ENCODE results near the gene SLC9A7. TPM values are rescaled to one million over a fixed set of nuclear protein-coding genes. Genes with fewer than 3 reads are reported as not detected.

SLC9A7 gene
- total RNA-seq, 1 donor from 2014 or later, result 3.5 TPM

GRCh38 chrX:46762963-46763362 is 4.0 kb upstream of the SLC9A7 start:
- Histone ChIP-seq H3K9me3 (ENCODE audit: low read depth) (no peaks in the 10 kb centered on the region), H3K27me3 (peaks cover 7% of the 10 kb centered on the region), H4K20me1 (ENCODE audit: low read depth) (no peaks in the 10 kb centered on the region), H3K4me2 (no peak overlapping the region), H3K4me1 (no peaks in the 10 kb centered on the region), H3K79me2 (ENCODE audit: low read depth) (no peaks in the 10 kb centered on the region), H3F3A (ENCODE audit: low read depth) (no peaks in the 10 kb centered on the region), H3K27ac (no peak overlapping the region), H3K9ac (no peak overlapping the region), H3K36me3 (no peaks in the 10 kb centered on the region), H2AFZ (replicated peaks) (no peak overlapping the region), H3K4me3 (no peak overlapping the region)
- H3K27ac Mint-ChIP-seq, result no peak overlapping the region
- no peak for DNase-seq (ENCODE audit: low spot score)
- peaks cover 4% of the 10 kb centered on the region for H3K4me1 Mint-ChIP-seq
- peaks cover 3% of the 10 kb centered on the region for H3K27me3 Mint-ChIP-seq (ENCODE audit: insufficient read depth, low read depth)
- TF ChIP-seq CTCF (IDR thresholded peaks at IDR 0.05) (no peak), EZH2phosphoT487 (IDR thresholded peaks at IDR 0.05) (no peak), EZH2 (IDR thresholded peaks at IDR 0.05) (no peak)
- no peaks in the 10 kb centered on the region for H3K36me3 Mint-ChIP-seq
- H3K4me3 Mint-ChIP-seq, result no peak overlapping the region
- H3K9me3 Mint-ChIP-seq, result peaks cover 18% of the 10 kb centered on the region

- Mint-ChIP-seq H3K27ac (peak overlapping the region; percentile 36), H3K36me3 (no peaks in the 10 kb centered on the region), H3K9me3 (peaks cover 23% of the 10 kb centered on the region), H3K27me3 (ENCODE audit: insufficient read depth, low read depth) (peaks cover 3% of the 10 kb centered on the region), H3K4me3 (peak overlapping the region; percentile 84), H3K4me1 (peaks cover 8% of the 10 kb centered on the region)
- no peaks in the 10 kb centered on the region for H3F3A ChIP-seq (ENCODE audit: low read depth)
- H3K27me3 ChIP-seq, result peaks cover 14% of the 10 kb centered on the region
- H3K27ac ChIP-seq, result no peak overlapping the region
- peak overlapping the region; percentile 59 for H3K4me3 ChIP-seq
- H3K36me3 ChIP-seq, result no peaks in the 10 kb centered on the region
- H3K4me1 ChIP-seq, result no peaks in the 10 kb centered on the region
- peak overlapping the region; percentile 93 for H2AFZ ChIP-seq (replicated peaks)
- H3K4me2 ChIP-seq, result peak overlapping the region; percentile 78
- no peak for TF ChIP-seq EZH2 (IDR thresholded peaks at IDR 0.05)
- no peak for TF ChIP-seq EZH2phosphoT487 (IDR thresholded peaks at IDR 0.05)
- TF ChIP-seq CTCF (IDR thresholded peaks at IDR 0.05), result no peak
- H4K20me1 ChIP-seq (ENCODE audit: low read depth), result no peaks in the 10 kb centered on the region
- H3K9me3 ChIP-seq (ENCODE audit: low read depth), result no peaks in the 10 kb centered on the region
- H3K79me2 ChIP-seq (ENCODE audit: low read depth), result no peaks in the 10 kb centered on the region
- H3K9ac ChIP-seq, result no peak overlapping the region
- peak; percentile 43 for DNase-seq (ENCODE audit: low spot score)
Measured at GRCh38 chrX:46759645-46759974, 692 bp upstream of the SLC9A7 start.

GRCh38 chrX:46758163-46758955 is 559 bp downstream of the SLC9A7 start:
- no peaks in the 10 kb centered on the region for H3K79me2 ChIP-seq (ENCODE audit: low read depth)
- peaks cover 14% of the 10 kb centered on the region for H3K27me3 ChIP-seq
- H3K4me1 Mint-ChIP-seq, result peaks cover 8% of the 10 kb centered on the region
- peak overlapping the region; percentile 72 for H2AFZ ChIP-seq (replicated peaks)
- peaks cover 23% of the 10 kb centered on the region for H3K9me3 Mint-ChIP-seq
- no peaks in the 10 kb centered on the region for H3K36me3 Mint-ChIP-seq
- H3K4me1 ChIP-seq, result no peaks in the 10 kb centered on the region
- peaks cover 3% of the 10 kb centered on the region for H3K27me3 Mint-ChIP-seq (ENCODE audit: insufficient read depth, low read depth)
- peak overlapping the region; percentile 78 for H3K4me2 ChIP-seq
- no peaks in the 10 kb centered on the region for H3K36me3 ChIP-seq
- no peak for TF ChIP-seq EZH2 (IDR thresholded peaks at IDR 0.05)
- no peak for TF ChIP-seq CTCF (IDR thresholded peaks at IDR 0.05)
- TF ChIP-seq EZH2phosphoT487 (IDR thresholded peaks at IDR 0.05), result no peak
- H3K4me3 ChIP-seq, result peak overlapping the region; percentile 59
- H3F3A ChIP-seq (ENCODE audit: low read depth), result no peaks in the 10 kb centered on the region
- no peak overlapping the region for H3K9ac ChIP-seq
- H3K4me3 Mint-ChIP-seq, result peak overlapping the region; percentile 93
- DNase-seq (ENCODE audit: low spot score), result no peak
- no peak overlapping the region for H3K27ac ChIP-seq
- no peaks in the 10 kb centered on the region for H3K9me3 ChIP-seq (ENCODE audit: low read depth)
- no peaks in the 10 kb centered on the region for H4K20me1 ChIP-seq (ENCODE audit: low read depth)
- H3K27ac Mint-ChIP-seq, result no peak overlapping the region

Data from neural progenitor cell (in vitro differentiated cells).